ENCODE measurements around the gene NFAT5.

Gene NFAT5

GRCh38 chr16:69613378-69614154 is 47.8 kb downstream of the NFAT5 start:
- H3K23ac ChIP-seq (ENCODE audit: low read depth, low read length, poor library complexity), result no peak overlapping the region
- no peak overlapping the region for H4K8ac ChIP-seq (ENCODE audit: low read depth, low read length)
- H2BK5ac ChIP-seq (ENCODE audit: low read length), result no peak overlapping the region
- no peak overlapping the region for H2AK5ac ChIP-seq (ENCODE audit: low read depth, low read length)
- H3K14ac ChIP-seq (ENCODE audit: low read length), result no peak overlapping the region
- peaks cover 0 to 7% of the 10 kb centered on the region in 2 donors for H3K4me1 ChIP-seq (ENCODE audit: control insufficient read depth in 2 of 2, insufficient read depth in 1 of 2, low read depth in 1 of 2, low read length in 2 of 2)
- no peak overlapping the region for H2BK15ac ChIP-seq (ENCODE audit: low read length)
- H2AFZ ChIP-seq (ENCODE audit: low read length), result no peak overlapping the region
- H3K9ac ChIP-seq (ENCODE audit: low read depth, low read length, poor library complexity), result no peak overlapping the region
- no peaks in the 10 kb centered on the region for H3K9me3 ChIP-seq (replicated peaks in 1 of 2; ENCODE audit: control insufficient read depth in 2 of 2, insufficient read depth in 1 of 2, low read depth in 1 of 2, low read length in 2 of 2)
- peaks cover 0 to 3% of the 10 kb centered on the region in 2 donors for H3K36me3 ChIP-seq (replicated peaks in 1 of 2; ENCODE audit: control insufficient read depth in 2 of 2, insufficient read depth in 2 of 2, low read length in 2 of 2)
- no peak overlapping the region for H3K4me2 ChIP-seq (ENCODE audit: insufficient read depth, low read length, poor library complexity, severe bottlenecking)
- no peak overlapping the region for H2BK12ac ChIP-seq (ENCODE audit: low read length)
- no peaks in the 10 kb centered on the region for H3K27me3 ChIP-seq (ENCODE audit: control insufficient read depth in 3 of 3, insufficient read depth in 3 of 3, low read depth in 1 of 3, low read length in 3 of 3)
- no peak for DNase-seq (ENCODE audit: low spot score)
- no peak overlapping the region for H3K18ac ChIP-seq (ENCODE audit: low read length)
- no peak overlapping the region for H4K91ac ChIP-seq (ENCODE audit: low read depth, low read length, poor library complexity)
- no CpG with 5 or more reads among the region's 1 CpG for whole genome bisulfite sequencing, 2 donors (ENCODE audit: extremely low coverage in 2 of 2, insufficient read length in 2 of 2, insufficient replicate concordance in 1 of 2)
- H3K79me1 ChIP-seq (ENCODE audit: low read depth, low read length), result no peaks in the 10 kb centered on the region
- H3K27ac ChIP-seq (replicated peaks; ENCODE audit: low read length), result no peak overlapping the region
- no peak overlapping the region for H3K4ac ChIP-seq (ENCODE audit: low read length)
- H2BK120ac ChIP-seq (ENCODE audit: low read depth, low read length), result no peak overlapping the region
- no peak overlapping the region for H3K4me3 ChIP-seq (ENCODE audit: low read length in 2 of 2)

- H3K9ac ChIP-seq (ENCODE audit: low read depth, low read length, poor library complexity), result no peak overlapping the region
- no peak overlapping the region for H4K91ac ChIP-seq (ENCODE audit: low read depth, low read length, poor library complexity)
- H3K18ac ChIP-seq (ENCODE audit: low read length), result no peak overlapping the region
- no peak overlapping the region for H2BK12ac ChIP-seq (ENCODE audit: low read length)
- no CpG with 5 or more reads among the region's 2 CpGs for WGBS, 2 donors (ENCODE audit: extremely low coverage in 2 of 2, insufficient read length in 2 of 2, insufficient replicate concordance in 1 of 2)
- no peak overlapping the region for H2BK15ac ChIP-seq (ENCODE audit: low read length)
- H3K79me1 ChIP-seq (ENCODE audit: low read depth, low read length), result no peaks in the 10 kb centered on the region
- H3K23ac ChIP-seq (ENCODE audit: low read depth, low read length, poor library complexity), result no peak overlapping the region
- H3K4me1 ChIP-seq (ENCODE audit: control insufficient read depth in 2 of 2, insufficient read depth in 1 of 2, low read depth in 1 of 2, low read length in 2 of 2), result peaks cover 0 to 7% of the 10 kb centered on the region in 2 donors
- H3K36me3 ChIP-seq (replicated peaks in 1 of 2; ENCODE audit: control insufficient read depth in 2 of 2, insufficient read depth in 2 of 2, low read length in 2 of 2), result peaks cover 0 to 10% of the 10 kb centered on the region in 2 donors
- H3K14ac ChIP-seq (ENCODE audit: low read length), result no peak overlapping the region
- H2AFZ ChIP-seq (ENCODE audit: low read length), result no peak overlapping the region
- no peak overlapping the region for H2BK120ac ChIP-seq (ENCODE audit: low read depth, low read length)
- H3K4me3 ChIP-seq (ENCODE audit: low read length in 2 of 2), result no peak overlapping the region
- H2BK5ac ChIP-seq (ENCODE audit: low read length), result no peak overlapping the region
- no peak overlapping the region for H4K8ac ChIP-seq (ENCODE audit: low read depth, low read length)
- no peak overlapping the region for H2AK5ac ChIP-seq (ENCODE audit: low read depth, low read length)
- H3K4ac ChIP-seq (ENCODE audit: low read length), result no peak overlapping the region
- no peak for DNase-seq (ENCODE audit: low spot score)
- H3K27me3 ChIP-seq (ENCODE audit: control insufficient read depth in 3 of 3, insufficient read depth in 3 of 3, low read depth in 1 of 3, low read length in 3 of 3), result no peaks in the 10 kb centered on the region
- no peak overlapping the region for H3K4me2 ChIP-seq (ENCODE audit: insufficient read depth, low read length, poor library complexity, severe bottlenecking)
- no peaks in the 10 kb centered on the region for H3K9me3 ChIP-seq (replicated peaks in 1 of 2; ENCODE audit: control insufficient read depth in 2 of 2, insufficient read depth in 1 of 2, low read depth in 1 of 2, low read length in 2 of 2)
- no peak overlapping the region for H3K27ac ChIP-seq (replicated peaks; ENCODE audit: low read length)
Measured at GRCh38 chr16:69615528-69615927, 49.8 kb downstream of the NFAT5 start.

GRCh38 chr16:69616082-69616481 is 50.3 kb downstream of the NFAT5 start:
- no peak overlapping the region for H3K4me2 ChIP-seq (ENCODE audit: insufficient read depth, low read length, poor library complexity, severe bottlenecking)
- no peak overlapping the region for H3K4me3 ChIP-seq (ENCODE audit: low read length in 2 of 2)
- no peaks in the 10 kb centered on the region for H3K9me3 ChIP-seq (replicated peaks in 1 of 2; ENCODE audit: control insufficient read depth in 2 of 2, insufficient read depth in 1 of 2, low read depth in 1 of 2, low read length in 2 of 2)
- no peak overlapping the region for H2BK15ac ChIP-seq (ENCODE audit: low read length)
- no CpG with 5 or more reads among the region's 4 CpGs for WGBS, 2 donors (ENCODE audit: extremely low coverage in 2 of 2, insufficient read length in 2 of 2, insufficient replicate concordance in 1 of 2)
- no peak overlapping the region for H3K14ac ChIP-seq (ENCODE audit: low read length)
- no peak overlapping the region for H2BK5ac ChIP-seq (ENCODE audit: low read length)
- H3K36me3 ChIP-seq (replicated peaks in 1 of 2; ENCODE audit: control insufficient read depth in 2 of 2, insufficient read depth in 2 of 2, low read length in 2 of 2), result peaks cover 0 to 11% of the 10 kb centered on the region in 2 donors
- no peak overlapping the region for H3K27ac ChIP-seq (replicated peaks; ENCODE audit: low read length)
- no peak overlapping the region for H2AFZ ChIP-seq (ENCODE audit: low read length)
- DNase-seq (ENCODE audit: low spot score), result no peak
- no peak overlapping the region for H2BK120ac ChIP-seq (ENCODE audit: low read depth, low read length)
- H4K91ac ChIP-seq (ENCODE audit: low read depth, low read length, poor library complexity), result no peak overlapping the region
- H3K23ac ChIP-seq (ENCODE audit: low read depth, low read length, poor library complexity), result no peak overlapping the region
- H3K79me1 ChIP-seq (ENCODE audit: low read depth, low read length), result no peaks in the 10 kb centered on the region
- H3K18ac ChIP-seq (ENCODE audit: low read length), result no peak overlapping the region
- no peak overlapping the region for H2AK5ac ChIP-seq (ENCODE audit: low read depth, low read length)
- H4K8ac ChIP-seq (ENCODE audit: low read depth, low read length), result no peak overlapping the region
- H3K9ac ChIP-seq (ENCODE audit: low read depth, low read length, poor library complexity), result no peak overlapping the region
- H2BK12ac ChIP-seq (ENCODE audit: low read length), result no peak overlapping the region
- peaks cover 0 to 6% of the 10 kb centered on the region in 2 donors for H3K4me1 ChIP-seq (ENCODE audit: control insufficient read depth in 2 of 2, insufficient read depth in 1 of 2, low read depth in 1 of 2, low read length in 2 of 2)
- H3K27me3 ChIP-seq (ENCODE audit: control insufficient read depth in 3 of 3, insufficient read depth in 3 of 3, low read depth in 1 of 3, low read length in 3 of 3), result no peaks in the 10 kb centered on the region
- no peak overlapping the region for H3K4ac ChIP-seq (ENCODE audit: low read length)

GRCh38 chr16:69618307-69618706 is 52.5 kb downstream of the NFAT5 start:
- Histone ChIP-seq H3K4ac (ENCODE audit: low read length) (no peak overlapping the region), H2BK12ac (ENCODE audit: low read length) (no peak overlapping the region), H3K79me1 (ENCODE audit: low read depth, low read length) (no peaks in the 10 kb centered on the region), H3K27ac (replicated peaks; ENCODE audit: low read length) (no peak overlapping the region), H4K91ac (ENCODE audit: low read depth, low read length, poor library complexity) (no peak overlapping the region), H2BK5ac (ENCODE audit: low read length) (no peak overlapping the region), H2BK15ac (ENCODE audit: low read length) (no peak overlapping the region), H3K4me2 (ENCODE audit: insufficient read depth, low read length, poor library complexity, severe bottlenecking) (no peak overlapping the region), H2AK5ac (ENCODE audit: low read depth, low read length) (no peak overlapping the region), H3K9ac (ENCODE audit: low read depth, low read length, poor library complexity) (no peak overlapping the region), H2BK120ac (ENCODE audit: low read depth, low read length) (no peak overlapping the region), H3K4me1 (ENCODE audit: control insufficient read depth in 2 of 2, insufficient read depth in 1 of 2, low read depth in 1 of 2, low read length in 2 of 2) (no peaks in the 10 kb centered on the region), H3K23ac (ENCODE audit: low read depth, low read length, poor library complexity) (no peak overlapping the region), H3K36me3 (replicated peaks in 1 of 2; ENCODE audit: control insufficient read depth in 2 of 2, insufficient read depth in 2 of 2, low read length in 2 of 2) (peaks cover 0 to 11% of the 10 kb centered on the region in 2 donors), H3K18ac (ENCODE audit: low read length) (no peak overlapping the region), H3K27me3 (ENCODE audit: control insufficient read depth in 3 of 3, insufficient read depth in 3 of 3, low read depth in 1 of 3, low read length in 3 of 3) (no peaks in the 10 kb centered on the region), H3K14ac (ENCODE audit: low read length) (no peak overlapping the region), H3K4me3 (ENCODE audit: low read length in 2 of 2) (no peak overlapping the region), H3K9me3 (replicated peaks in 1 of 2; ENCODE audit: control insufficient read depth in 2 of 2, insufficient read depth in 1 of 2, low read depth in 1 of 2, low read length in 2 of 2) (no peaks in the 10 kb centered on the region), H2AFZ (ENCODE audit: low read length) (no peak overlapping the region), H4K8ac (ENCODE audit: low read depth, low read length) (no peak overlapping the region)
- DNase-seq (ENCODE audit: low spot score), result no peak
- no CpG with 5 or more reads among the region's 1 CpG for WGBS, 2 donors (ENCODE audit: extremely low coverage in 2 of 2, insufficient read length in 2 of 2, insufficient replicate concordance in 1 of 2)
